MCF 10A (cell line): ENCODE results near the gene MUC3A. TPM values are rescaled to one million over a fixed set of nuclear protein-coding genes. Genes with fewer than 3 reads are reported as not detected.

Source experiments
- BruUV-seq: library from RNA; stranded (reverse); fragments of 400-500 nt; replicated peaks from 2 replicates; lab custom pipeline; 2021; lab: Mats Ljungman, UMichigan
- CTCF ChIA-PET: fragments of 300-600 bp; sonication (Branson Sonifier 250); formaldehyde crosslinking; extraction: SDS; loops from one replicate; lab custom pipeline; 2021; ENCODE audit warnings: antibody characterized with exemption, inconsistent platforms; lab: Yijun Ruan, JAX
- POLR2A ChIA-PET: fragments of 300-600, 350-650 bp; sonication (Branson Sonifier 250); formaldehyde crosslinking; extraction: SDS; loops from one replicate; lab custom pipeline; 2020; ENCODE audit warnings: antibody characterized with exemption, inconsistent platforms; lab: Yijun Ruan, JAX
- DNase-seq: peaks from one replicate; pipeline ENCODE4 v3.0.0-alpha.2; 2018; ENCODE audit not compliant: unreplicated experiment
- H3K27ac Mint-ChIP-seq: one replicate; pipeline ENCODE4 v1.8.0; 2022; ENCODE audit warnings: mild to moderate bottlenecking, low read depth, mixed read lengths; ENCODE audit not compliant: unreplicated experiment
- H3K27me3 Mint-ChIP-seq: one replicate; pipeline ENCODE4 v1.8.0; 2022; ENCODE audit warnings: mixed read lengths; ENCODE audit not compliant: insufficient read depth, unreplicated experiment
- H3K36me3 Mint-ChIP-seq: one replicate; pipeline ENCODE4 v1.8.0; 2022; ENCODE audit warnings: mild to moderate bottlenecking, moderate library complexity, mixed read lengths; ENCODE audit not compliant: insufficient read depth, unreplicated experiment
- H3K4me1 Mint-ChIP-seq: one replicate; pipeline ENCODE4 v1.8.0; 2022; ENCODE audit warnings: mixed read lengths; ENCODE audit not compliant: insufficient read depth, unreplicated experiment
- H3K4me3 Mint-ChIP-seq: one replicate; pipeline ENCODE4 v1.8.0; 2022; ENCODE audit warnings: mild to moderate bottlenecking, moderate library complexity, mixed read lengths; ENCODE audit not compliant: unreplicated experiment
- H3K9me3 Mint-ChIP-seq: one replicate; pipeline ENCODE4 v1.8.0; 2022; ENCODE audit warnings: mixed read lengths; ENCODE audit not compliant: unreplicated experiment
- CTCF ChIP-seq: fragments of 200-600 bp; IDR thresholded peaks from one replicate; pipeline ENCODE4 v1.8.0; 2022; ENCODE audit warnings: antibody characterized with exemption, mild to moderate bottlenecking; ENCODE audit not compliant: unreplicated experiment
- intact Hi-C: fragments of 100-400 bp; cut with micrococcal nuclease; formaldehyde crosslinking; loops from 2 replicates; pipeline ENCODE4 v1.14.1; 2022
- total RNA-seq: library from RNA; stranded (reverse); gene quantifications from 2 replicates; pipeline ENCODE4 v1.2.3, GENCODE V29; 2022

MUC3A gene
- total RNA-seq, 1 experiment from 2014 or later = not detected

GRCh38 chr7:100965723-100966541, 16.6 kb downstream of the MUC3A start:
- no TSS peak for BruUV-seq
- H3K9me3 Mint-ChIP-seq = no peaks in the 10 kb centered on the region
- intact Hi-C loops = loop anchor here (2.0 kb wide), 1 partner anchor 93 kb away; no protein-coding TSS in a partner anchor
- peaks cover 12% of the 10 kb centered on the region for H3K4me1 Mint-ChIP-seq
- peak; percentile 58 for DNase-seq
- H3K27me3 Mint-ChIP-seq = peaks cover 69% of the 10 kb centered on the region
- H3K4me3 Mint-ChIP-seq = peak overlapping the region; percentile 60
- no peaks in the 10 kb centered on the region for H3K36me3 Mint-ChIP-seq
- CTCF ChIA-PET = no interaction called here
- POLR2A ChIA-PET = no interaction called here
- H3K27ac Mint-ChIP-seq = no peak overlapping the region
- TF ChIP-seq CTCF = peak; percentile 79

- intact Hi-C loops = loop anchor here (2.0 kb wide), 1 partner anchor 92 kb away; no protein-coding TSS in a partner anchor
- no peak for DNase-seq
- Mint-ChIP-seq H3K27ac (no peak overlapping the region), H3K4me1 (peaks cover 12% of the 10 kb centered on the region), H3K4me3 (peak overlapping the region; percentile 60), H3K27me3 (peaks cover 77% of the 10 kb centered on the region), H3K36me3 (no peaks in the 10 kb centered on the region), H3K9me3 (no peaks in the 10 kb centered on the region)
- no TSS peak for BruUV-seq
- no peak for TF ChIP-seq CTCF
- ChIA-PET CTCF (interaction anchor here (0.7 kb wide), 1 partner anchor 53 kb away, joined by 3 read pairs; the partner anchor contains the start of gene MUC17), POLR2A (no interaction called here)
Measured at GRCh38 chr7:100966542-100967291, 17.4 kb downstream of the MUC3A start.

- intact Hi-C loops = loop anchor here (2.0 kb wide), 1 partner anchor 91 kb away; no protein-coding TSS in a partner anchor
- TF ChIP-seq CTCF = no peak
- peaks cover 82% of the 10 kb centered on the region for H3K27me3 Mint-ChIP-seq
- H3K4me3 Mint-ChIP-seq = peak overlapping the region; percentile 1
- H3K4me1 Mint-ChIP-seq = peaks cover 12% of the 10 kb centered on the region
- H3K9me3 Mint-ChIP-seq = no peaks in the 10 kb centered on the region
- no peak overlapping the region for H3K27ac Mint-ChIP-seq
- CTCF ChIA-PET = interaction anchor here (0.6 to 0.7 kb wide), 3 partner anchors 53 to 456 kb away, joined by 3 to 6 read pairs (median 3); partner anchors contain the start of gene MUC17
- POLR2A ChIA-PET = no interaction called here
- peak; percentile 8 for DNase-seq
- H3K36me3 Mint-ChIP-seq = no peaks in the 10 kb centered on the region
- no TSS peak for BruUV-seq
Measured at GRCh38 chr7:100967292-100967863, 18.0 kb downstream of the MUC3A start.
